IMR-90 (cell line): ENCODE measurements around the gene BCL11A. TPM values are rescaled to one million over a fixed set of nuclear protein-coding genes. Genes with fewer than 3 reads are reported as not detected.

Source experiments
- ATAC-seq: fragments of 200-7000 bp; cut with Tn5 transposase; 2 replicates; pipeline ENCODE4 v1.9.1; 2020; ENCODE audit warnings: low read depth, mild to moderate bottlenecking, moderate library complexity
- BruUV-seq: library from RNA; stranded (reverse); fragments of 400-500 nt; replicated peaks from 2 replicates; lab custom pipeline; 2021; lab: Mats Ljungman, UMichigan
- CTCF ChIA-PET: fragments of 300-600 bp; formaldehyde crosslinking; extraction: SDS; loops from one replicate; lab custom pipeline; 2021; ENCODE audit warnings: antibody characterized with exemption; lab: Yijun Ruan, JAX
- POLR2A ChIA-PET: fragments of 300-600 bp; sonication (Branson Sonifier 250); formaldehyde crosslinking; loops from one replicate; lab custom pipeline; 2022; ENCODE audit warnings: antibody characterized with exemption; ENCODE audit not compliant: unreplicated experiment; lab: Charles Lee
- DNase-seq: peaks from one replicate; pipeline ENCODE4 v3.0.0; 2013
- H2AFZ ChIP-seq: replicated peaks from 2 replicates; pipeline ENCODE3; 2013; ENCODE audit warnings: low read length, mild to moderate bottlenecking; ENCODE audit not compliant: poor library complexity
- H2AK5ac ChIP-seq: 2 replicates; pipeline ENCODE4 v1.6.1; 2013; ENCODE audit warnings: low read depth, low read length, inconsistent platforms
- H2AK9ac ChIP-seq: replicated peaks from 2 replicates; pipeline ENCODE3; 2013; ENCODE audit warnings: mild to moderate bottlenecking, low read depth, low read length, moderate library complexity; ENCODE audit not compliant: poor library complexity
- H2BK120ac ChIP-seq: 2 replicates; pipeline ENCODE4 v1.6.1; 2013; ENCODE audit warnings: low read depth, low read length, inconsistent platforms
- H2BK15ac ChIP-seq: 3 replicates; pipeline ENCODE4 v1.6.1; 2013; ENCODE audit warnings: low read depth, low read length, inconsistent platforms
- H2BK20ac ChIP-seq: 2 replicates; pipeline ENCODE4 v1.6.1; 2013; ENCODE audit warnings: low read depth, mild to moderate bottlenecking, inconsistent platforms, low read length, moderate library complexity
- H2BK5ac ChIP-seq: 2 replicates; pipeline ENCODE4 v1.6.1; 2013; ENCODE audit warnings: mild to moderate bottlenecking, low read depth, low read length, inconsistent platforms; ENCODE audit not compliant: poor library complexity, severe bottlenecking
- H3K14ac ChIP-seq: replicated peaks from 2 replicates; pipeline ENCODE4 v1.6.1; 2013; ENCODE audit warnings: low read depth, low read length, inconsistent platforms
- H3K18ac ChIP-seq: 2 replicates; pipeline ENCODE4 v1.6.1; 2013; ENCODE audit warnings: low read depth, low read length, control low read depth
- H3K23ac ChIP-seq: 2 replicates; pipeline ENCODE4 v1.6.1; 2013; ENCODE audit warnings: low read depth, low read length, inconsistent platforms
- H3K27ac ChIP-seq: 2 replicates; pipeline ENCODE4 v1.5.1; 2013; ENCODE audit warnings: mild to moderate bottlenecking, control low read depth, low read length; ENCODE audit not compliant: insufficient read depth
- H3K27me3 ChIP-seq: 2 replicates; pipeline ENCODE4 v1.6.1; 2013; ENCODE audit warnings: low read length; ENCODE audit not compliant: control insufficient read depth, insufficient read depth
- H3K36me3 ChIP-seq: 2 replicates; pipeline ENCODE4 v1.6.1; 2013; ENCODE audit warnings: low read length, mixed read lengths; ENCODE audit not compliant: control insufficient read depth, insufficient read depth
- H3K4ac ChIP-seq: 2 replicates; pipeline ENCODE4 v1.6.1; 2013; ENCODE audit warnings: low read depth, low read length, inconsistent platforms
- H3K4me1 ChIP-seq: 2 replicates; pipeline ENCODE4 v1.6.1; 2013; ENCODE audit warnings: low read length, mixed read lengths; ENCODE audit not compliant: control insufficient read depth, insufficient read depth
- H3K4me2 ChIP-seq: 2 replicates; pipeline ENCODE4 v1.6.1; 2013; ENCODE audit warnings: low read depth, mild to moderate bottlenecking, control low read depth, low read length, moderate library complexity
- H3K4me3 ChIP-seq: 2 replicates; pipeline ENCODE4 v1.5.1; 2013; ENCODE audit warnings: low read depth, mild to moderate bottlenecking, control low read depth, low read length, moderate library complexity; ENCODE audit not compliant: insufficient read depth
- H3K56ac ChIP-seq: 2 replicates; pipeline ENCODE4 v1.6.1; 2013; ENCODE audit warnings: low read length, inconsistent platforms; ENCODE audit not compliant: insufficient read depth; ENCODE audit errors: extremely low read depth
- H3K79me1 ChIP-seq, 2 experiments: 2 replicates each; pipeline ENCODE4 v1.6.1; 2013; ENCODE audit warnings: low read length in 2 of 2, inconsistent platforms in 1 of 2, low read depth in 1 of 2
- H3K9ac ChIP-seq: 2 replicates; pipeline ENCODE4 v1.6.1; 2013; ENCODE audit warnings: low read depth, low read length, control low read depth
- H3K9me1 ChIP-seq: 2 replicates; pipeline ENCODE4 v1.6.1; 2013; ENCODE audit warnings: low read length, inconsistent platforms; ENCODE audit not compliant: insufficient read depth
- H3K9me3 ChIP-seq: 2 replicates; pipeline ENCODE4 v1.6.1; 2013; ENCODE audit warnings: low read length; ENCODE audit not compliant: control insufficient read depth, insufficient read depth
- H4K20me1 ChIP-seq: 2 replicates; pipeline ENCODE4 v1.6.1; 2013; ENCODE audit warnings: low read length, inconsistent platforms; ENCODE audit not compliant: insufficient read depth
- H4K5ac ChIP-seq: 2 replicates; pipeline ENCODE4 v1.6.1; 2013; ENCODE audit warnings: mild to moderate bottlenecking, low read depth, low read length, control low read depth
- H4K8ac ChIP-seq, 2 experiments: 2 replicates each; pipeline ENCODE4 v1.6.1; 2013; ENCODE audit warnings: low read depth in 2 of 2, low read length in 2 of 2, control low read depth in 1 of 2, inconsistent platforms in 1 of 2
- H4K91ac ChIP-seq: 2 replicates; pipeline ENCODE4 v1.6.1; 2013; ENCODE audit warnings: low read depth, low read length, inconsistent platforms; ENCODE audit not compliant: insufficient read depth
- BHLHE40 ChIP-seq: fragments of 150-350 bp; IDR thresholded peaks from 2 replicates; pipeline ENCODE4 v1.6.1; 2016; ENCODE audit warnings: mild to moderate bottlenecking, low read depth, low read length
- MAFK ChIP-seq: IDR thresholded peaks from 2 replicates; pipeline ENCODE4 v1.6.1; 2012; ENCODE audit warnings: low read depth, low read length, improper control_type of control experiment
- POLR2A ChIP-seq: IDR thresholded peaks from 2 replicates; pipeline ENCODE4 v1.6.1; 2012; ENCODE audit warnings: mild to moderate bottlenecking, low read depth, low read length
- RCOR1 ChIP-seq: IDR thresholded peaks from 2 replicates; pipeline ENCODE4 v1.6.1; 2012; ENCODE audit warnings: mild to moderate bottlenecking, low read length, improper control_type of control experiment; ENCODE audit not compliant: insufficient replicate concordance
- RFX5 ChIP-seq: IDR thresholded peaks from 2 replicates; pipeline ENCODE4 v1.8.0; 2012; ENCODE audit warnings: low read depth, mild to moderate bottlenecking, low read length, moderate library complexity
- WGBS, 2 experiments: methylation state at CpG; one replicate each; pipeline versions ENCODE4 v1.1.5 to v1.1.7; 2013; ENCODE audit warnings: missing lambda C conversion rate in 2 of 2; ENCODE audit not compliant: insufficient read length in 1 of 2; ENCODE audit errors: extremely low coverage in 2 of 2; 5-methylcytosine and 5-hydroxymethylcytosine counted together
- dilution Hi-C: fragments of 300-500 bp; cut with HindIII; formaldehyde crosslinking; loops from one replicate; pipeline ENCODE4 v1.14.3; 2018; ENCODE audit warnings: low sequenced_read_pairs; ENCODE audit not compliant: unreplicated experiment
- in situ Hi-C: fragments of 300-500 bp; cut with MboI; formaldehyde crosslinking; loops from 3 replicates; pipeline ENCODE4 v1.14.3; 2019; ENCODE audit warnings: low sequenced_read_pairs, inconsistent platforms, mixed read lengths
- intact Hi-C: fragments of 100-400 bp; cut with micrococcal nuclease; formaldehyde crosslinking; loops from 2 replicates; pipeline ENCODE4 v1.10.0; 2022
- polyA plus RNA-seq, 3 experiments: library from polyadenylated mRNA; depleted of rRNA; stranded (reverse); fragments of >200 nt; gene quantifications; 2 replicates each; pipeline ENCODE4 v1.2.3, GENCODE V29; 2012; ENCODE audit warnings: low replicate concordance in 1 of 3
- total RNA-seq: library from RNA; depleted of rRNA; stranded (reverse); fragments of >200 nt; gene quantifications from 2 replicates; pipeline ENCODE4 v1.2.3, GENCODE V29; 2012

BCL11A gene
- total and polyA plus RNA-seq, 2 of the 4 experiments (the other 2 are of a cell fraction) = 1.0 to 1.1 TPM

DNA sequence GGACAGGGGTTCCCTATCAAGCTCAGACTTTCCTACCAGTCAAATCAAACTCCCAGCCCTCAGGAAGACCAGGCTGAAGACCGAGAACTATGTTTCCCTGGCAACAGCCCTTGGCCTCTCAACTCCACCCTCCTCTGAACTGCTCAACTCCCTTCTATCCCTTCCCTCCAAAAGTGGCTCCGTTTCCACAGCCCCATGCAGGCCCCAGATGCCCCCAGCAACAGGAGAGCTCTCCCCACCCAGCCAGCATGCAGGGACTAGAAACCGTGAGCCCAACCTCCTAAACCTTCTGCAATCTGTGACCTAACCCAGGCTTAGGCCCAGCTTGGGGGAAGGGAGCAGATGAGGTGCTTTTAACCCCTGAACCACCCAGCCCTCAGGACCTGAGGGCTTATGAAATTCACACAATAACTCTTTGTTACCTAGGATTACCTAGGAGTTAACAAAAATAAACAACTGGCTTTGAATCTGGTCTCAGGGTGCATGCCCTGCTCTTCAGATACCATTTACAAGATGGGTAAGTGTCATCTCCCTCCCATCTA, 87.2 kb downstream of the BCL11A start:
- no peaks in the 10 kb centered on the region for H3K27me3 ChIP-seq
- H3K4ac ChIP-seq = no peak overlapping the region
- H2BK20ac ChIP-seq = no peak overlapping the region
- H2BK5ac ChIP-seq = no peak overlapping the region
- DNase-seq (no peak), ATAC-seq (no peak)
- no peak for TF ChIP-seq MAFK
- no peak for TF ChIP-seq RCOR1
- no peak for TF ChIP-seq BHLHE40
- no peak for TF ChIP-seq RFX5
- TF ChIP-seq POLR2A = no peak
- no peaks in the 10 kb centered on the region for H3K9me1 ChIP-seq
- H3K36me3 ChIP-seq = 0 out of 2 replicates have a peak, but pooled peaks cover 1% of the 10 kb centered on the region
- in situ Hi-C loops (no loop called here), intact Hi-C loops (no loop called here), dilution Hi-C loops (no loop called here)
- no peak overlapping the region for H4K91ac ChIP-seq
- no peaks in the 10 kb centered on the region for H3K9me3 ChIP-seq
- no peaks in the 10 kb centered on the region for H3K4me1 ChIP-seq
- H3K4me3 ChIP-seq = no peak overlapping the region
- H3K56ac ChIP-seq = no peak overlapping the region
- no peak overlapping the region for H3K23ac ChIP-seq
- WGBS, 2 experiments = no CpG with 5 or more reads among the region's 3 CpGs
- no peak overlapping the region for H3K9ac ChIP-seq
- no peak overlapping the region for H2AK5ac ChIP-seq
- no peaks in the 10 kb centered on the region for H3K79me1 ChIP-seq
- ChIA-PET CTCF (no interaction called here), POLR2A (no interaction called here)
- H3K14ac ChIP-seq = no peak overlapping the region
- H2AFZ ChIP-seq = no peak overlapping the region
- H3K18ac ChIP-seq = no peak overlapping the region
- no peak overlapping the region for H2BK15ac ChIP-seq
- H4K8ac ChIP-seq = no peak overlapping the region
- H4K5ac ChIP-seq = no peak overlapping the region
- no peak overlapping the region for H3K4me2 ChIP-seq
- H4K20me1 ChIP-seq = no peaks in the 10 kb centered on the region
- no TSS peak for BruUV-seq
- H2BK120ac ChIP-seq = no peak overlapping the region
- no peak overlapping the region for H3K27ac ChIP-seq
- H2AK9ac ChIP-seq = no peak overlapping the region
